Hepatocyte (in vitro differentiated cells): ENCODE results near the gene KCNQ1. TPM values are rescaled to one million over a fixed set of nuclear protein-coding genes. Genes with fewer than 3 reads are reported as not detected.

Experiments used
- DNase-seq: peaks from one replicate; pipeline ENCODE4 v3.0.0-alpha.2; 2016; ENCODE audit warnings: low spot score
- H2AFZ ChIP-seq: fragments of 200-600 bp; sonication (generic); 2 replicates; pipeline ENCODE4 v1.6.0; 2016; ENCODE audit warnings: antibody characterized with exemption, mild to moderate bottlenecking
- H3K27ac ChIP-seq: fragments of 200-600 bp; sonication (generic); 2 replicates; pipeline ENCODE4 v1.5.1; 2016; ENCODE audit warnings: mild to moderate bottlenecking
- H3K27me3 ChIP-seq: fragments of 200-600 bp; sonication (generic); 2 replicates; pipeline ENCODE4 v1.6.1; 2016
- H3K36me3 ChIP-seq: fragments of 200-600 bp; sonication (generic); replicated peaks from 2 replicates; pipeline ENCODE4 v1.5.1; 2016; ENCODE audit warnings: low read depth; ENCODE audit not compliant: insufficient read depth
- H3K4me1 ChIP-seq: fragments of 200-600 bp; sonication (generic); 2 replicates; pipeline ENCODE4 v1.5.1; 2016; ENCODE audit warnings: mild to moderate bottlenecking, moderate library complexity; ENCODE audit not compliant: insufficient read depth
- H3K4me2 ChIP-seq: fragments of 200-600 bp; sonication (generic); 2 replicates; pipeline ENCODE4 v1.6.0; 2016
- H3K4me3 ChIP-seq: fragments of 200-600 bp; sonication (generic); 2 replicates; pipeline ENCODE4 v1.5.1; 2016; ENCODE audit warnings: mild to moderate bottlenecking
- H3K79me2 ChIP-seq: fragments of 200-600 bp; sonication (generic); 2 replicates; pipeline ENCODE4 v1.6.0; 2017; ENCODE audit warnings: mild to moderate bottlenecking
- H3K9me2 ChIP-seq: fragments of 200-600 bp; sonication (generic); replicated peaks from 2 replicates; pipeline ENCODE4 v1.6.0; 2017; ENCODE audit warnings: mild to moderate bottlenecking; ENCODE audit not compliant: insufficient read depth
- H3K9me3 ChIP-seq: fragments of 200-600 bp; sonication (generic); 2 replicates; pipeline ENCODE4 v1.5.1; 2016; ENCODE audit warnings: low read depth, mild to moderate bottlenecking
- H4K20me1 ChIP-seq: fragments of 200-600 bp; sonication (generic); 2 replicates; pipeline ENCODE4 v1.6.0; 2016; ENCODE audit warnings: mild to moderate bottlenecking; ENCODE audit not compliant: insufficient read depth, poor library complexity, severe bottlenecking
- EZH2 ChIP-seq: fragments of 200-600 bp; sonication (generic); IDR thresholded peaks from 2 replicates; pipeline ENCODE4 v1.6.1; 2016; ENCODE audit warnings: antibody characterized with exemption, mild to moderate bottlenecking, borderline replicate concordance
- EZH2phosphoT487 ChIP-seq: fragments of 200-600 bp; sonication (generic); IDR thresholded peaks from one replicate; pipeline ENCODE4 v1.6.1; 2018; ENCODE audit warnings: antibody characterized with exemption, mild to moderate bottlenecking, low read depth, moderate library complexity; ENCODE audit not compliant: unreplicated experiment, severe bottlenecking
- WGBS: methylation state at CpG from one replicate; pipeline ENCODE4 v1.1.6; 2016; ENCODE audit warnings: low lambda C conversion rate; ENCODE audit errors: missing lambda C conversion rate; 5-methylcytosine and 5-hydroxymethylcytosine counted together
- polyA plus RNA-seq: library from polyadenylated mRNA; unstranded; fragments of >200 nt; fragmentation: Nextera tagmentation; extraction: Ambion mirVana; gene quantifications from 2 replicates; pipeline ENCODE4 v1.2.1, GENCODE V29; 2016
- total RNA-seq: library from RNA; depleted of rRNA; stranded (reverse); fragments of >200 nt; gene quantifications from 2 replicates; pipeline ENCODE4 v1.2.3, GENCODE V29; 2014
- TF ChIP-seq, protein P1 (sequence below): fragments of 200-600 bp; sonication (generic); IDR thresholded peaks from 2 replicates; pipeline ENCODE4 v1.5.1; 2016; ENCODE audit warnings: antibody characterized with exemption, mild to moderate bottlenecking; ENCODE audit not compliant: poor library complexity

The KCNQ1 gene
- total and polyA plus RNA-seq, 2 experiments from 2014 or later: 1.8 to 6.4 TPM

DNA sequence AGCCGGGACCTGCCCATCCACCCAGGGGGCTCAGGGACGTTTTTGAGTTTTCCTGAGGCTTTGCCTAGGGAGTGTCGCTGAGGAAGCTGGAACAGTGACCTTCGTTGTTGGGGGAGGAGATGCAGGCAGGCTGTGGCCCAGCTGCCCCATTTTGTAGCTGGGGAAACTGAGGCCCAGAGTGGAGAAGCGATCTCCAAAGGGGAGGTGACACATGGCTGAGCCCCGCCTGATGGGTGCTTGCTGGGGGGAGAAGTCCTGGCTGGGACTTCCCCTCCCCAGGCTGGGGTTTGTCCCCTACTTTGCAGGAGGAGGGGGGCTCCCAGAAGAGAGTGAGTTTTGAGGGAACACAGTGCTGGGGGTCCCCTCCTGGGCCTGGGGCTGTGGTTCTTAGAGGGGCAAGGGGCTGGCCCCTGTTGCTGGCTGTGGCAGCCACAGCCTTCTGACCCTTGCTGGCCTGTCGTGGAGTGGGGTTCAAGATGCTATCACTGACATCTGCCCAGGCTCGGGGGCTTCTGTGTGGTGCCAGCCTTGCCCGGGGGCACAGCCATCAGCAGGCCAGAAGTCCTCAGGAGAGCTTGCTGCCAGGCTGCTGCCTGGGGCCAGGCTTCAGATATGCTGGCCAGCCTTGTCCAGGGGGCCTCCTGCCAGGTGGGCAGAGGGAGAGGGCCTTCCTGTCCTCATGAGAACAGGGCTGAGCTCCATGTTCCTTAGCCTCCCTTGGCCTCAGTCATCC lies 21.4 kb downstream of the KCNQ1 start:
- no peaks in the 10 kb centered on the region for H3K79me2 ChIP-seq
- H3K27ac ChIP-seq: no peak overlapping the region
- peaks cover 10% of the 10 kb centered on the region for H3K4me1 ChIP-seq
- no peaks in the 10 kb centered on the region for H3K9me2 ChIP-seq
- no peak overlapping the region for H3K4me2 ChIP-seq
- no peak for DNase-seq
- no peak overlapping the region for H2AFZ ChIP-seq
- no peaks in the 10 kb centered on the region for H3K9me3 ChIP-seq
- 93% methylated on average over 9 of the region's 9 CpGs for WGBS
- no peak overlapping the region for H3K4me3 ChIP-seq
- TF ChIP-seq, protein P1, sequence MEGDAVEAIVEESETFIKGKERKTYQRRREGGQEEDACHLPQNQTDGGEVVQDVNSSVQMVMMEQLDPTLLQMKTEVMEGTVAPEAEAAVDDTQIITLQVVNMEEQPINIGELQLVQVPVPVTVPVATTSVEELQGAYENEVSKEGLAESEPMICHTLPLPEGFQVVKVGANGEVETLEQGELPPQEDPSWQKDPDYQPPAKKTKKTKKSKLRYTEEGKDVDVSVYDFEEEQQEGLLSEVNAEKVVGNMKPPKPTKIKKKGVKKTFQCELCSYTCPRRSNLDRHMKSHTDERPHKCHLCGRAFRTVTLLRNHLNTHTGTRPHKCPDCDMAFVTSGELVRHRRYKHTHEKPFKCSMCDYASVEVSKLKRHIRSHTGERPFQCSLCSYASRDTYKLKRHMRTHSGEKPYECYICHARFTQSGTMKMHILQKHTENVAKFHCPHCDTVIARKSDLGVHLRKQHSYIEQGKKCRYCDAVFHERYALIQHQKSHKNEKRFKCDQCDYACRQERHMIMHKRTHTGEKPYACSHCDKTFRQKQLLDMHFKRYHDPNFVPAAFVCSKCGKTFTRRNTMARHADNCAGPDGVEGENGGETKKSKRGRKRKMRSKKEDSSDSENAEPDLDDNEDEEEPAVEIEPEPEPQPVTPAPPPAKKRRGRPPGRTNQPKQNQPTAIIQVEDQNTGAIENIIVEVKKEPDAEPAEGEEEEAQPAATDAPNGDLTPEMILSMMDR: no peak
- TF ChIP-seq EZH2phosphoT487 (no peak), EZH2 (no peak)
- H3K27me3 ChIP-seq: no peaks in the 10 kb centered on the region
- no peaks in the 10 kb centered on the region for H4K20me1 ChIP-seq
- H3K36me3 ChIP-seq: no peaks in the 10 kb centered on the region

- no peaks in the 10 kb centered on the region for H3K9me3 ChIP-seq
- H4K20me1 ChIP-seq: no peaks in the 10 kb centered on the region
- H3K4me3 ChIP-seq: no peak overlapping the region
- H3K9me2 ChIP-seq: no peaks in the 10 kb centered on the region
- H3K27ac ChIP-seq: no peak overlapping the region
- 83% methylated on average over 16 of the region's 16 CpGs for WGBS
- H3K79me2 ChIP-seq: no peaks in the 10 kb centered on the region
- H3K36me3 ChIP-seq: no peaks in the 10 kb centered on the region
- no peak overlapping the region for H2AFZ ChIP-seq
- H3K4me2 ChIP-seq: no peak overlapping the region
- H3K4me1 ChIP-seq: peaks cover 9% of the 10 kb centered on the region
- TF ChIP-seq, protein P1: no peak
- TF ChIP-seq EZH2 (no peak), EZH2phosphoT487 (no peak)
- no peak for DNase-seq
- no peaks in the 10 kb centered on the region for H3K27me3 ChIP-seq
These were observed 22.3 kb downstream of the KCNQ1 start for GRCh38 chr11:2466869-2467694.

DNA sequence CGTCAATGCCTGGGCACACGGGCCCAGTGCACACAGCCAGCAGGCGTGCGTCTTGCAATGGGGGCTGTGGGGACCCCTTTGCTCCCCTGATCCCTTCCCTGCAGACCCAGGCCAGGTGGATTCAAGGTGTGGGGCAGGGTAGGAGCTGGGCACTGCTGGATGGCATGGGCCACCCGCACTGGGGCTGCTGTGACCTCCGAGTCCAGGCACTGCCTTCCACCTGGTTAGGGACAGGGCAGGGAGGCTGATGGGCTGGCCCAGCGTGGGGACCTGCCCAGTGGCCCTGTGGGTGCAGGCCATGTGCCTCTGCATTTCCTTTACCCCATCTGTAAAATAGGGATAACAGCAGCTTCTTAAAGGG lies 22.9 kb downstream of the KCNQ1 start:
- Histone ChIP-seq H3K4me1 (peaks cover 6% of the 10 kb centered on the region), H2AFZ (no peak overlapping the region), H3K27me3 (no peaks in the 10 kb centered on the region), H3K9me2 (no peaks in the 10 kb centered on the region), H3K79me2 (no peaks in the 10 kb centered on the region), H3K4me2 (no peak overlapping the region), H3K27ac (no peak overlapping the region), H3K4me3 (no peak overlapping the region), H3K36me3 (no peaks in the 10 kb centered on the region), H4K20me1 (no peaks in the 10 kb centered on the region), H3K9me3 (no peaks in the 10 kb centered on the region)
- TF ChIP-seq EZH2: no peak
- no peak for TF ChIP-seq EZH2phosphoT487
- WGBS: 84% methylated on average over 6 of the region's 7 CpGs
- DNase-seq: no peak
